ENCODE results near the gene TCF25.

DNA sequence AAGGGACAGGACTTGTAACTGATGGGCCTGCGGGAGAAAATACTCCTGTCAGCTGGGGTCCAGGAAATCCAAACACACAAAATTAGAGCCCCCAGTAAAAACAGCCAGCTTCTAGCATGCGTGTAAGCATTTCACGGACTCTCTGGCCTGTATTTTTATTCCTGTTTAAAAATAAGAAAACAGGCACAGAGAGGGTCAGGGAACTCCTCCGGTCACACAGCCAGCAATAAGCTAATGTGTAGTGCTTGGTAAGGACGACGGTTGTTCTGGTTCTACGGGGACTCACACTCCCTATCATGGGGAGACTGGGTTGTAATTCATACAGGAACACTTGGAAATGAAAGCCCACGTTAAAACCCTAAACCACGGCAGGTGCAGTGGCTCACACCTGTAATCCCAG, 1.5 kb upstream of the TCF25 start:
- TF ChIP-seq SMAD3 (CRISPR knock-in tag; IDR thresholded peaks at IDR 0.05; ENCODE audit: borderline replicate concordance) (no peak), CTCF (IDR thresholded peaks at IDR 0.05) (no peak), ZBTB43 (CRISPR knock-in tag; IDR thresholded peaks at IDR 0.05) (no peak), ELF4 (CRISPR knock-in tag; IDR thresholded peaks at IDR 0.05; ENCODE audit: low read depth) (no peak), IRF2 (CRISPR knock-in tag; IDR thresholded peaks at IDR 0.05; ENCODE audit: borderline replicate concordance, low read depth) (no peak), ESRRA (CRISPR knock-in tag; IDR thresholded peaks at IDR 0.05; ENCODE audit: borderline replicate concordance) (no peak), NR1H2 (CRISPR knock-in tag; IDR thresholded peaks at IDR 0.05) (no peak), ZBTB21 (CRISPR knock-in tag; IDR thresholded peaks at IDR 0.05; ENCODE audit: borderline replicate concordance) (no peak), TCF7 (CRISPR knock-in tag; IDR thresholded peaks at IDR 0.05; ENCODE audit: low read depth) (no peak), ZNF138 (CRISPR knock-in tag; conservative IDR thresholded peaks at IDR 0.05) (no peak), MAX (CRISPR knock-in tag; IDR thresholded peaks at IDR 0.05) (no peak)
- TF ChIP-seq, protein P1, sequence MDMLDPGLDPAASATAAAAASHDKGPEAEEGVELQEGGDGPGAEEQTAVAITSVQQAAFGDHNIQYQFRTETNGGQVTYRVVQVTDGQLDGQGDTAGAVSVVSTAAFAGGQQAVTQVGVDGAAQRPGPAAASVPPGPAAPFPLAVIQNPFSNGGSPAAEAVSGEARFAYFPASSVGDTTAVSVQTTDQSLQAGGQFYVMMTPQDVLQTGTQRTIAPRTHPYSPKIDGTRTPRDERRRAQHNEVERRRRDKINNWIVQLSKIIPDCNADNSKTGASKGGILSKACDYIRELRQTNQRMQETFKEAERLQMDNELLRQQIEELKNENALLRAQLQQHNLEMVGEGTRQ (CRISPR knock-in tag; IDR thresholded peaks at IDR 0.05): no peak
- TF ChIP-seq, protein P2, sequence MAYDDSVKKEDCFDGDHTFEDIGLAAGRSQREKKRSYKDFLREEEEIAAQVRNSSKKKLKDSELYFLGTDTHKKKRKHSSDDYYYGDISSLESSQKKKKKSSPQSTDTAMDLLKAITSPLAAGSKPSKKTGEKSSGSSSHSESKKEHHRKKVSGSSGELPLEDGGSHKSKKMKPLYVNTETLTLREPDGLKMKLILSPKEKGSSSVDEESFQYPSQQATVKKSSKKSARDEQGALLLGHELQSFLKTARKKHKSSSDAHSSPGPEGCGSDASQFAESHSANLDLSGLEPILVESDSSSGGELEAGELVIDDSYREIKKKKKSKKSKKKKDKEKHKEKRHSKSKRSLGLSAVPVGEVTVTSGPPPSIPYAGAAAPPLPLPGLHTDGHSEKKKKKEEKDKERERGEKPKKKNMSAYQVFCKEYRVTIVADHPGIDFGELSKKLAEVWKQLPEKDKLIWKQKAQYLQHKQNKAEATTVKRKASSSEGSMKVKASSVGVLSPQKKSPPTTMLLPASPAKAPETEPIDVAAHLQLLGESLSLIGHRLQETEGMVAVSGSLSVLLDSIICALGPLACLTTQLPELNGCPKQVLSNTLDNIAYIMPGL (CRISPR knock-in tag; IDR thresholded peaks at IDR 0.05): no peak
